Activated gamma-delta T cell treated with Interleukin-2 at 50 U/mL for 16 hours (primary cell): Measurements from ENCODE around the gene MAP7D1.
"Not testable (repeated sequence)": the region's sequence is repeated elsewhere in the genome, so short reads cannot be mapped to it uniquely, and the experiment has no call there.

Experiments
- DNase-seq: peaks from one replicate; pipeline ENCODE4 v3.0.0-alpha.2; 2020

MAP7D1 gene

DNA sequence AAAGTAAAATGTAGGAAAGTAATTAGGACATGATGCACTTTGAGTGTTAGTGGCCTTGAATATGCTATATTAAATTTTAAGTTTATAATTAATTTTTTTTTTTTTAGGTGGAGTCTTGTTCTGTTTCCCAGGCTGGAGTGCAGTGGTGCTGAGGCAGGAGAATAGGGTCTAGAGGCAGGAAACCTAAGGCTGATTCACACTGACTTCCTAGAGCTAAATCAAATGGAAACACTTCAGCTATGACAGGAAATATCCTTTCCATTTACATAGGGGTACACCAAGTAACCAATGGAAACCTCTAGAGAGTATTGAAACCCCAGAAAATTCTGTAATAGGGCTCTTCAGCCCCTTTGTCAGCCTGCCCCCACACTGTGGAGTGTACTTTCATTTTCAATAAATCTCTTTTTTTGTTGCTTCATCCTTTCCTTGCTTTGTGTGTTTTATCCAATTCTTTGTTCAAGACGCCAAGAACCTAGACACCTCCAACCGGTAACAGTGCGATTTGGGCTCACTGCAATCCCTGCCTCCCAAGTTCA lies 50.4 kb downstream of the MAP7D1 start:
- no peak for DNase-seq

DNA sequence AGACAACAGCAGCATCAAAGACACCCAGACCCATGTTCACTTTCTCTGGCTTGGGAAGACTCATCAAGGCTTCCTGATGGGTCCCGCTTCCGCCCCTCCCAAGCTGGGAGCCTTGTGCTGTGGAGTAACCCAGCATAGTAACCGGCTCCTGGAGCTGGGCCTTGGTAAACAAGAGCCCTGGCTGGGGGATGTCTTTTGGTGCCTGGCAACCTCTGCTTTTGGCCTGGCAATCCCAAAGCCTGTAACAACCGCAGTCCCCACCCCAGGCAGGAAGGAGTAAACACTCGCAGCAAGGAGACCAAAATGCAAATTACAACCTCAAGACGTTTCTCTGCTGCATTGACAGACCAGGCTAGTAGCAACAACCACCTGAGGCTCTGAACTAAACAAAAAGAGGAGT lies 51.4 kb downstream of the MAP7D1 start:
- DNase-seq, result no peak

DNA sequence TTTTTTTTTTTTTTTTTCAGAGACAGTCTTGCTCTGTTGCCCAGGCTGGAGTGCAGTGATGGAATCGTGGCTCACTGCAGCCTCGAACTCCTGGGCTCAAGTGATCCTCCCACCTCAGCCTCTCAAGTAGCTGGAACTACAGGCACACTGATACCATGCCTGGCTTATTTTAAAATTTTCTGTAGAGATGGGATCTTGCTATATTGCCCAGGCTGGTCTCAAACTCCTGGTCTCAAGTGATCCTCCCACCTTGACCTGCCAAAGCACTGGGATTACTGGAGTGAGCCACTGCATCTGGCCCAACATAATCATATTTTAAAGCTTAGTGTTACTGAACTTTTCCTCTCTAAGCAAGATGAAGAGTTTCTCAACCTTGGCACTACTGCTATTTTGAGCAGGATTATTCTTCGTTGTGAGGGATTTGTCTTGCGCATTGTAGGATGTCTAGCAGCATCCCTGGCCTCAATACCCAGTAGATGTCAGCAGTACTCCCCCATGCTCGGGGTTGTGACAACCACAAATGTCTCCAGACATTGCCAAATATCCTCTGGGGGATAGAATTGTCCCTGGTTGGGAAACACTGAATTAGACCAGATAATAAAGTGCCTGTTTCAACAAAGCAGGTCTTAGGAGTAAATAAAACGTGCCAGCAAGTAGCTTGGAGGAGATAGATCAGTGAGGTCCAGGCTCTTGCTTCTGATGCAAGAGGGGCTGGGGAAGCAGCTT lies 53.2 kb downstream of the MAP7D1 start:
- DNase-seq, result no peak

DNA sequence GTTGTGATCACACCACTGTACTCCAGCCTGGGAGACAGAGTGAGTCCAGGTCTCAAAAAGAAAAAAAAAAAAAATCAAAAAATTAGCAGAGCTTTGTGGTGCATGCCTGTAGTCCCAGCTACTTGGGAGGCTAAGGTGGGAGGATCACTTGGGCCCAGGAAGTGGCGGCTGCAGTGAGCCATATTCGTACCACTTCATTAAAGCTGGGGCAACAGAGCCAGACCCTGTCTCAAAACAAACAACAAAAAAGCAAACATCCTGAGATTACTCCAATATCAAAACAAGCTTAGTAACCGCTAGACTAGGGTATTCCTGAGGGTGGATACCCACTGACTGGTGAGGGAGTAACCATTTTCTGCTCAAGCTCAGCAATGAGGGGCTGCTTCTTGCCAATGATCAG lies 55.3 kb downstream of the MAP7D1 start:
- DNase-seq, result no peak

DNA sequence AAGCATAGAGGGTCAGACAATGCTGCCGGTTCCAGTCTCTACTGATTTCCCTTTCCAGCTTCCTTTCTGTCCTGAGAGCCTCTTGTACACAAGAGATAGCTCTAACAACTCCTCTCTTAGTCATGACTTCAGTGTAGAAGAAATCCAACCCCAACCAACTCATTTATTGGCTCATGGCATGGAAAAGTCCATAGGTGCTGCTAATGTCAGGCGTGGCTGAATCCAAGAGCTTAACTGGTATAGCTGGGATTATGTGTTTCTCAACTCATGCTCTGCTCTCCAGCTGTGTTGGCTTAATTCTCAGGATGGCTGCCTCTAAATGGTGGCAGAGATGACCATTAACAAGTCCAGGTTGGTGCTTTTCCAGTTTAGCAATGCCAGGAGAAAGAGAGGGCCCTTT lies 55.9 kb downstream of the MAP7D1 start:
- no peak for DNase-seq

DNA sequence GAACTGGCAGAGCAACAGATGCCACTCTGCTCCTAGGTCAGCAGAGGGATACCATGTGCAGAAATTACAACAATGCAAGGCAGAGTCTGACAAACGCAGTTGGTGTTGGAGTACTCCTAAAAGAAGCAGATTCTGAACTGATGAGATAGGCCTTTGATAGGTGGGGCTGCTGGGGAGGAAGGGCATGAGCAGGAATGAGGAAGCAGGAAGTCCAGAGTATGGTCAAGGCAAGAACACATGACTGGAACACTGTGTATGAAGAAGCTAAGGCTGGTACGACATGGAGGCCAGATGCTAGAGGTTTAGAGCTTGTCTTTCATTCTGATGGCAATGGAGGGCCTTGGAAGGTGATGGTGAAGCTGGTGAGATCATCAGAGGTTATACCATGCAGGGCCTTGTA lies 56.8 kb downstream of the MAP7D1 start:
- DNase-seq, result no peak

DNA sequence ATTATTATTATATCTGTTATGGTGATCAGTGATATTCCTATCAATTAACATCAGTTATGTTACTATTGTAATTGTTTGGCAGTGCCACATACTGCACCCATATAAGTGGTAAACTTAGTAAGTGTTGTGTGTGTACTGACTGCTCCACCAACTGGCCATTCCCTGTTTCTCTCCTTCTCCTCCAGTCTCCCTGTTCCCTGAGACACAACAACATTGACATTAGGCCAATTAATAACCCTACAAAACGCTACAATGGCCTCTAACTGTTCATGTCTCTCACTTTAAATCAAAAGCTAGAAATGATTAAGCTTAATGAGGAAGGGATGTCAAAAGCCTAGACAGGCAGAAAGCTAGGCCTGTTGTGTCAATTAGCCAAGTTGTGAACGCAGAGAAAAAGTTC lies 61.7 kb downstream of the MAP7D1 start:
- no peak for DNase-seq

DNA sequence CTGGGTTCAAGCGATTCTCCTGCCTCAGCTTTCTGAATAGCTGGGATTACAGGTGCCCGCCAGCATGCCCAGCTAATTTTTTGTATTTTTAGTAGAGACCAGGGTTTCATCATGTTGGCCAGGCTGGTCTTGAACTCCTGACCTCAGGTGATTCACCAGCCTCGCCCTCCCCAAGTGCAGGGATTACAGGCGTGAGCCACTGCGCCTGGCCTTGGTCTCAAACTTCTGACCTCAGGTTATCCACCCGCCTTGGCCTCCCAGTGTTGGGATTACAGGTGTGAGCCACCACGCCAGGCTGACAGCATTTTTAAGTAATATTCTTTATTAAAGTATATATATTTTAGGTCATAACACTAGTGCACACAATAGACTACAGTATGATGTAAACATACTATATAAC lies 65.9 kb downstream of the MAP7D1 start:
- DNase-seq, result not testable (repeated sequence)

DNA sequence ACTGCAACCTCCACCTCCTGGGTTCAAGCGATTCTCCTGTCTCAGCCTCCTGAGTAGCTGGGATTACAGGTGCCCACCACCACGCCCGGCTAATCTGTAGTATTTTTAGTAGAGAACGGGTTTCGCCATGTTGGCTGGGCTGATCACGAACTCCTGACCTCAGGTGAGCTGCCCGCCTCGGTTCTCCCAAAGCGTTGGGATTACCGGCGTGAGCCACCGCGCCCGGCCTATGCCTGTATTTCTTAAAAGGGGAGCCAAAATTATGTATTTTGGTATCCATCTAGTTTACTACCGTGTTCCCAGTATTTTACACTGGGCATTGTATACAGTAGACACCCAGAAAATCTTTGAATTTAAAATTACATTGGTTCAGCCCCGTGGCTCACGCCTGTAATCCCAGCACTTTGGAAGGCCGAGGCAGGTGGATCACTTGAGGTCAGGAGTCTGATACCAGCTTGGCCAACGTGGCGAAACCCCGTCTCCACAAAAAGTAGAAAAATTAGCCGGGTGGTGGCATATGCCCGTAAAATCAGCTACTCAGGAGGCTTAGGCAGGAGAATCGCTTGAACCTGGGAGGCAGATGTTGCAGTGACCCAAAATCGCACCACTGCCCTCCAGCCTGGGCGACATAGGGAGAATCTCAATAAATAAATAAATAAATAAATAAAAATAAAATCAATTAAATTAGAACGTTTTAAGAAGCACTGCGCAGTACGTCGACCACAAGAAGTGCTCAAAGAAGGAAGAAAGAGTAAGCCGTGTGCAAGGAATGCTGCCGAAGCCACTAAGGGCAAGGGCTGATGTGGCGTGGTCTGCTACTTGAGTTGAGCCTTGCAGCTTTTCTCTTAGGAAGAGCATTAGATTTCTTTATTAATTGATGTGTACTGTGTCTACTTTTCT lies 66.8 kb downstream of the MAP7D1 start:
- DNase-seq, result no peak

DNA sequence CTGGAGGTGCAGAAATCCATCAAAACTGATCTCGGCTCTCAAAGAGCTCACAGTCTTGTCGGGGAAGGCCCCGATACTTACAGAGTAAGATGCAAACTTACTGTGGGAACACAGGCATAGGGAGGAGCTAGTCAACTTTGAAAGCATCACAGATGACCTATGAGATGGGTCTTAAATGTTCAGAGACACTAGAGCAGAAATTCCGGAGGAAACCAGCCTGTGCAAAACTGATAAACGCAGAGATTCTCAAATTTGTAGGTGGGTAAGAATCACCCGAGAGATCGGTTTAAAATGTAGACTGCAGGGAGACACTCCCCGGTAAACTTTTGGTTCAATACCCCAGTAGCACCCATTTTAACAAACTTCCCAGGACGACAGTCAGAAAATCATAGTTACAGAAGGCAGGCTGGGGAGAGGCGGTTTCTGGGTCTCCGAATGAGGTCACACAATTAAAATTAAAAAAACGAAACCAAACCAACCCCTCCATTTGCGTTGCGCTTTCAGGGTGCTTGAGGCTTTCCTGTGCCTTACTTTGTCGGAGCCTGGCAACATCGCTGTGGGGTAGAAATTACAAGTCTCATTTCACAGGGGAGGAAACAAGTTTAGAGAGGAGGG lies 67.5 kb downstream of the MAP7D1 start:
- peak; percentile 16 for DNase-seq

DNA sequence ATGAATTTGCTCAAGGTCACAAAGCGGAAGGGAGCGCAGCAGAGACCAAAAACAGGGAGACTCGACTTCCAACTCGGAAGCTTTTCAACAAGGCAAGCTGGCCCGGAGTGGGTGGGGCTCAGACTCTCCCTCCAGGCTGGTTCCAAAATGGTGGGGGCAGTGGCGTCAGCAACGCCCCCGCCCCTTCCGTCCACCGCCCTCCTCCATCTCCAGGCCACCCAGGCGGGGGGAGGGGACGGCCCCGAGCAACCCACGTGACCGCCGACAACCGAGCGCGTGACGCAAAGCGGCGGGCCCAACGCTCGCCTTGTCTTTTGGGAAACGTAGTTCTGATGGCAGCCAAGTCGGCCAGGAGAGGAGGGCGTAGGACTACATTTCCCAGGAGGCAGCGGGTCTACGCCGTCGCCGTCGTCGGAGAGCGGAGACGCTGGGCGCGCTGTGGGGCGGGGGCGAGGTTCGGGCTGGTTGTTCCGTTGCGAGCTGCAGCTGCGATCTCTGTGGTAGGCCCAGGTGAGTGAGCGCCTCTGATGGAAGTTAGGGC lies 68.1 kb downstream of the MAP7D1 start, which contains the start of gene THRAP3:
Gene THRAP3 (plus strand): TSS at position 448 of the 541 bp plus-strand sequence. CDS start 58,121 bp downstream, outside the sequence.
- DNase-seq, result peak; percentile 100

DNA sequence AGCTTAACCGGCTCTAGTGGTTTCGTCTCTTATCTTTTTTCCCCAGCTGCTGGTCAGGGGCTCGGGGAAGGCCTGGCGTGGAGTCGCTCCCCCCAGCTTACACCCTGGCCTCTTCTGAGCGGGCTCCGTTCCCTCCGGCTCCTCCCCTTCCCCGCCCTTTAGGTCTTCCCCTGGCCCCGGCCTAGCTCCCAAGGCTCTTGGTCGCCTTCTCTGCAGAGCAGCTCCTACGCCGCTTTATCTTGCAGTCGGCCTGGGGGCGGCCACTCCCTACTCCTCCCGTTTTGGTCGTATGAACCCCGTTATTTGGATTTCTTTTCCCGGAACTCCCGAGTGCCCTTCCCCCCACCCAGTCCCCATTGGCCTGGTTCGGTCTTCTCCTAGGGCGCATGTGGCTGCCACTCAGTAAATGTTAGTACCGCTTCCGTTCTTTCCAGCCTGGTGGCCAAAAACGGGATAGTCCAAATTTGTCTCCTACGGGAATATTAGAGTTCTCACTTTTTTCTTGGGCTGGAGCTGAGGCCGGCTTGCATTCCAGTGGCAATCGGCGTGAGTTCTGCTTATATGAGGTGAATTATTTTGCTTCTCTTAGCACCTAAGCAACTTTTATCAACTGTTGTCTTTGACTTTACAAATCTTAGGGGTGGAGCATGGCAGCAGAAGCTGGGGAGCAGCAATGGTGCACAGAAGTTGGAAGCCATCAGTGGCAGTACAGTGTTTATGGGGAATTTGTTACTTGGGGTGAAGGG lies 68.8 kb downstream of the MAP7D1 start:
- DNase-seq, result no peak

DNA sequence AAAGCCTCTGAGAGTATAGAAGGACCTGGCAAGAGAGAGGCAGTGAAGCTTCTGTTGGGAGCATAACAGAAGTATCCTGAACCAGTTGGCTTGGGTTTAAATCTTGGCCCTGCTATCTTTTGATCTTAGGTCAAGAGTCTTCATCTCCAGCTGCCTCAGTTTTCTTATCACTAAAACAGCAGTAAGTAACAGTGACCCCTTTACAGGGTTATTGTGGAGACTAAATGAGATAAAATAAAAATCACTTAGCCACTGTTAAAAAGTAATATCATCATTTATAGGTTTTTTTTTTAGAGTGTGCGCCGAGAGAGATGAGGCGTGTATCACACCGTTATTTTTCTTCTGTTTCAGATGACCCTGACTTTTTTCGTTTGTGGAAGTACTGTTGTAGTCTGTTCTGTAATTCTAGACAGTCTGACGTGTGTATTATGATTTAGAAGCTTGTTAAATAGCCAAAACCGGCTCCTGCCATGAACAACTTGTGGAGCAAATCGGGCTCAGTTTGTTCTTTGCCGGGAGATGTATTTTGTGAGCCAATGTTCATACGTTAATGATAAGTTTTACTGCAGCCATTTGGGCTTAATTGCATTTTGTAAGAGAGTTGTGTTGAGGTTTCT lies 69.4 kb downstream of the MAP7D1 start:
- DNase-seq, result no peak

DNA sequence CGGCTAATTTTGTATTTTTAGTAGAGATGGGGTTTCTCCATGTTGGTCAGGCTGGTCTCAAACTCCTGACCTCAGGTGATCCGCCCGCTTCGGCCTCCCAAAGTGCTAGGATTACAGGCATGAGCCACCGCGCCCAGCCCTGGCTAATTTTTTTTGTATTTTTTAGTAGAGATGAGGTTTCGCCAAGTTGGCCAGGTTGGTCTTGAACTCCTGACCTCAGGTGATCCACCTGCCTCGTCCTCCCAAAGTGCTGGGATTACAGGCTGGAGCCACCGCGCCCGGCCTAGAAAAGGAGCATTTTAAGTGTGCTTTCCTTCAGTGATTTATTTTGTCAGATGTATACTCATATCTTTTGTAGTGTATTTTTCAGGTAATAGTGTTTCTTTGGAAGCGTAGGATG lies 74.3 kb downstream of the MAP7D1 start:
- not testable (repeated sequence) for DNase-seq
